HG03571 (cell line): ENCODE data around the gene FSTL4.
A peak's percentile ranks its signal among the peaks of the same experiment; 100 is the strongest.

ENCODE experiments used
- ATAC-seq: cut with Tn5 transposase; IDR thresholded peaks from one replicate; pipeline ENCODE4 v1.9.1; 2021; ENCODE audit not compliant: unreplicated experiment

FSTL4 gene

DNA sequence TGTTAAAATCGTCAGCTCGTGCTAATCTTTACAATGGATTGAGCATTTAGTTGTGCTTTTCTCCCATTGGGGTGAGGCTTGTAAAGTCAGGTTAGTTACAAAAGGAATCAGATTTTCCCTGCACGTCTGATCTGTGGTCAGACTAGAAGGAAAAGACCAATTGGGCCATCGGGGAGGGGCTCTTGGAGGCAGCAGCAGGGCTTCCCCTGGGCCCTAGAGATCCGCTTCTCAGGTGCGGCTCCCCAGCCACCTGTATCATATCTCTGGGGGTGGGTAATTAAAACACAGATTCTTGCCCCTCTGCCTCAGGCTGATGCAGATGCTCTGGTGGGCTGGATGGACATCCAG is 360.2 kb downstream of the FSTL4 start:
- ATAC-seq, result no peak

DNA sequence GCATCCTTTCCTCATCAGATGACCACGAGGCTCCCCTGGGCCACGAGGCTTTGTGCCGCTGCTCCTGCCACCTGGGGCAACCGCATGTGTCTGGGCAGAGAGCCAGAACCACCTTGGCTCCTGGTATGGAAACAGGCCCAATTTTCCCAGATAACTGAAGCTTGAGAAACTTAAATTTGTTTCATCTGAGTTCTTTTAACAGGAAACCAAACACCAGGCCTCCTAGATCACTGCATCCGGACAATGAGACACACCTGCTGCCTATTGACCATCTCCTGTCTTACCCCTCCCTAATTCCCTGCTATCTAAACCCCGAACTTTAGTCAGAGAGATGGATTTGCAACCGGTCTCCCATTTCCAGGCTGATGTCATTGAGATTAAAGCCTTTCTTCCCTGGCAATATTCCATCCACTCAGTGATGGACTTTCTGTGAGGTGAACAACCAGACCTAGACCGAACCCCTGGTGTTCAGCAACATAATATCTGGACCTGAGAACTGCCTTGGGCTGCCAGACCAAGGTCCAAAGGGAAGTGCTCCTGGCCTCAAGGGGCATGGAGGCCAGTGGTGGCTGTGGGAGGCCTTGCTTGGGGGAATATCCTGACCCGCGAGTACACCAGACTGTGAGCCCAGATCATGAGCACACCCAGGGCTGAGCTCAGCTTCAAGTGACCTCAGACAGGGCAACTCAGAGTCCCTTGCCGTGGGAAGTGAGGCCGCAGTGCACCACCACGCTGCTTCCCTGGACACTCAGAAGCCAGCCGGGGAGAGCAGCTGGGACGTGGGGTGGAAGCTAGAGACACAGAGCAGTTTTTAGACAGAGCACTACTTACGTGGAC is 360.8 kb downstream of the FSTL4 start:
- no peak for ATAC-seq

DNA sequence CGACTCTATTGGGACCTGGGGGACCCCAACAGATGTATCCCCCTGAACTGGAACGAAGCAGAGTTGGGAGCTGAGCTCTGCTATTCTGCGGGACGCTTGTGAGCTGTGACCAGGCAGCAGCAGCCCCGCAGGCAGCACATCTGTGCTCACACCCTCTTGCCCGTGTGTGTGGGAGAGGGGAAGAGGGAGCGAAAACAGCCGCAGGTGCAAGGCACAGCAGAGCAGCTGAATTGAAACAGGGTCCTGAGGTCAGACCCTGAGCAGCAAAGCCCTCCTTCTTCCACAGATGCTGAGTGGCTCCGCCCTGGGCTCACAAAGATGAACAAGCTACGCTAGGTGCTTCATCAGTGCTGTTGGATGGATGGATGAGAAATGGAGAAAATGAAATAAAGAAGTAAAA is 361.8 kb downstream of the FSTL4 start:
- no peak for ATAC-seq

DNA sequence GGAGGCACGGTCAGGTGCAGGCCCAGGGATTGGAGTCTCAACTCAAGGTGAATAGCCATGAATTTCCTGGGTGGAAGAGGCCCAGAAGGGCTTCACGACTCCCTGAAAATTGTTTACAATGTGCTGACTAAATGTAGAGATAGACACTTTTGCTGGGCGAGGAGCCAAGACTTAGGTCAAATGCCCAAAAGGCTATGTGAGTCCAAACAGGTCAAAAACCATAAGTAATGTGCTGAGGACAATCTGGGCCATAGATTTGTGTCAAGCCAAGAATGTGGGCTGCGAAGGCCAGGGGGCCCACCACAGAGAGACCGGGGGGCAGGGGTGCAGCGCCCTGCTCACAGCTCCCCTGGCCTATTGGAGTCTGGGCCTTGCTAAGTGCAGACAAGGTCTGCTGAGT is 362.7 kb downstream of the FSTL4 start:
- no peak for ATAC-seq

DNA sequence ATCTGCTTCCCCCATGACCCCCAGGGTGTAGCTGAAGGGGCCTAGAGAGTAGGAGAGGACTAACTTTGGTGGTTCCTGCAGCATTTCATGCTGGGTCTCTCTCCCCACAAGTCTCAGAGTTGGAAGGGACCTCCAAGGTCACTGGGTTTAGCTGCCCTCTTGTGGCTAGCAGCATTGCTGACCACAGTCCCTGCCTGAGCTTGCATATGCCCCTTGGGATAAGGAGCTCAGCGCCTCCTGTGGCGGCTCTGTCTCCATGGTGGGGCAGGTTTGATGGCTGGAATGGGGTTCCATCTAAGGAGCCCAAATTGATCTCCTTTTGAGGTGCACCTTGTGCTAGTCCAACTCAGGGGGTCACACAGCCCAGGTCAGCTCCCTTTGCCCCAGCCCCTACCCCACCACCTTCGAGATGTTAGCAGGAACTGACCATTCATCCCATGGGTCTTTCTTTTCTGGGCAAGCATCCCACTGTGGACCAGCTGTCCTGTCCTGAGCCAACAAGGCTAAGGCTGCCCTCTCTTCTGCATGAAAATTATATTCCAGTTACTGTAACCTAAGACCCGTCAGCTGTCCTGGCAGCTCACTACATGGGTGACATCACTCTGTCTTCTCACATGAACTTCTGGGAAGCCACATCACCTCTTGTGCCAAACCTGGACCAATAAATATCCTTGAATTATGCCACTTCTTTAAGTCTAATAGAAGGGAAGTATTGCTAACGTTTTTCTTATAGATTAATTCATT is 364.3 kb downstream of the FSTL4 start:
- no peak for ATAC-seq

DNA sequence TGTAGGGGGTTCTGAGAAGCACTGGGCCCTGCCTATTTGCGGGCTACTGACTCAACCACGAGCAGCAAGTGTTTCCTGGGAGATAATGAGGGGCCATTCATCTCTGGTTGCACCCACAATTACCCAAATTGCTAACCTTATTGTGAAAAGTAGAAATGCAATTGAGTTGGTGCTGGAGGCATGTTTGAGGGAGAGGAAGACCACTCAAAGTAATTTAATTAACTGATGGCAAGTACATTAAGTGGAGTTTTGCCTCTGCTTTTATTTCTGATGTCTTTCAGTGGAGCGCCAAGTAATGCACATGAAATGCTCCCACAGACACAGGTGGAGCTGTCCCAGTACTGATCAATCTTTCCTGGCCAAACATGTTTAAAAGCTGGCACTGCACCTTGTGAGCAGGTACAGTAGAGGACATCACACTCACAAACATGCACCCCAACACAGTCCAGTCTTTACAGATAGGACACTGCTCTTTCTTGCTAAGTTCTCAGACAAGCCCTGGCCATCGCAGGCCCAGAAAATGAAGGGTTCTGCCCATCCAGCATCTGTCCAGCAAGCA is 365.1 kb downstream of the FSTL4 start:
- no peak for ATAC-seq

DNA sequence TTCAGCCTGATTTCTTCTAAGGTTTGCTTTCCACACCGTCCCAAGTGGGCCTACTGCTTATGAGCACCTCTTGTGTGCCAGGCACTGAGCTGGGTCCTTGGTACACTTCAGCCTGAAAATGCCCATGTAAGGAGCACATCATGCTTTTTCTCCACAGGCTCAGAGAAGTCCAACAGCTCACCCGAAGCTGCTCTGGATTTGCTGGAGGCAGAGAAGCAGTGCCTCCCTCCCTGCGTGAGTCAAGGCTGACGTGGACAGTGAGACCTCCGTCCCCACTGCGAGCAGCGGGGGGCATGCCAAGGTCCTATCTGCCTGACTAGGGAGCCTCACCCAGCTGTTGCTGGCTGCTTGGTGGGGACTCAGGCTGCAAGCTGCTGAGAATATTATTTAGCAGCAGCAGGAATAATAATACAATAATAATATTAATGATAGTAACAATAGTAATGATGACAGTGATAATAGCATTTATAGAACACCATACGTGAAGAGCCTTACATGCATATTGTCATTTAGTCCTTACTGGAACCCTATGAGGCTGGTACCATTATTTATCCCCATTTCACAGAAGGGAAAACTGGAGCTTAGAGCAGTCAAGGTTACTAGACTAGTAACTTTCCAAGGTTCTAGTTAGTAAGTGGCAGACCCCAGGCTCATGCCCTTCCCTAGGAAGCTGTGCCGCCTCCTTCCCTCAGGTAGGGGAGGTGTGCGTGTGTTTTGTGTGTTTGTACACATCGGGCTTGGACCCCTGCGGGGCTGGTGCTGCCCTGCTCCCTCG is 365.8 kb downstream of the FSTL4 start:
- ATAC-seq, result no peak

DNA sequence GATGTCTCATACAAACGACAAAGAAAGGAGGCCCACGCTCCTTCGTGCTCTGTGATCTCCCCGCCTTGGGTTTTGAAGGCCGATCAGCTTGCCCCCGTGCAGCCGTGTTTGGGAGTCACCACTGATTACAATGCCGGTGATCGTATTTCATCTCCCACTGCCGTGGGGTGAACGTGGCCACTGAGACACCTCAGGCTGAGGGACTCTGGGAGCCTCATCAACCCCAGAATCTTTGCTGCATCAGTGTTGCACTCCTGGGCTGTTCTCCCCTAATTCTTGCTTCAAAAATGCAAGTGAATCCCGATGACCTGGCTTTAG is 366.3 kb downstream of the FSTL4 start:
- no peak for ATAC-seq

DNA sequence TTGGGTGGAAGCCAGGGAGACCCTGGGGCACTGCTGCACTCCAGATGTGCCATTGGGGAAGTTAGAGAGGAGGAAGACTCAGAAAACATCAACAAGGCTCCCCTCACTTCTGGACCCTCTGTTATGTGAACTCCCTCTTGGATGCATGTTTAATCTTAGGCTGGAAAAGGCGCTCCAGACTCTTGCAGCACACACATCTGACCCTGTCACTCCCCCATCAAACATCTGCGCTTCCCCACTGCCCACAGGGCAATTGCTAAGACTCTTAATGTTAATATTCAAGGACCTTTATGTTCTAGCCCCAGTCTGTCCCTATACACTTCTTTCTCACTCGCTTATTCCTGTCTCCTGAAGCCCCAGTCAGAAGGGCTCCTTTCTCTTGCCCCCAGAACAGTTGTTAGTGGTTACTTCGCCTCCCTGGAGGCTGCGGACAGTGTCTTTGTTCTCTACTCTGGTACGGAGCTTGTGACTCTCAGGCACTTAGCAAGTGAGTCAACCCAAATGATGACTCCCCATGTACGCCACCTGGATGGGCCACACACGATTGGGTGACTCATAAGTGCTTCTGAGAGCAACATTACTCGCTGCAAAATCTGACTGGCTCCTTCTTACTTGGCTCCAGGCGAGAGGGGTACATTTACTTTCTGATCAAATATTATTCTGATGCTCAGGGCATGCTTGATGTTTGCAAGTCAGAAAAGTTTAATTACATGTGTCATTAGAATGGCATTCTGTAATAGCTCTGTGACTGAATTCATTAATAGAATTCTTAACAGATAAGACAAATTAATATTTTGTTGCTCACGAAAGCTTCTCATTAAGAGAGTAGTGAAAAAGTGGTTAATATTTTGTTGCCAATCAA is 366.9 kb downstream of the FSTL4 start:
- ATAC-seq, result no peak

DNA sequence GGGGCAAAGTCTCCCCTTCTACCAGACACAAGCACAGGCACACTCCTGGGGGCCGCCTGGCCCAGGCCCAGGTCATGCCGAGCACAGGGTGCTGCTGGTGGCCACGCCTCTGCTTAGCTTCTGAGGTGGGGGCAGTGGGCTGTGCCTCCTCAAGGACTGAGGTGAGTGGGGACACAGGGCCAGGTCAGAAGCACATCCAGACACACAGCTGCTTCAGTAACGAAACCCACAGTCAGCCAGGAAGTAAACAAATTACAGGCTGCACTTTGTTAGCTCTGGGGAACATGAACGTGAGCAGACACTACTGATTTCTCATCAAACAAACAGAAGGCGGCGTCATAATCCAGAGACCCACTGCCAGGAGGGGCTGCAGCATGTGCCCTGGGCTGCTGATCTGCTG is 368.1 kb downstream of the FSTL4 start:
- ATAC-seq, result no peak

DNA sequence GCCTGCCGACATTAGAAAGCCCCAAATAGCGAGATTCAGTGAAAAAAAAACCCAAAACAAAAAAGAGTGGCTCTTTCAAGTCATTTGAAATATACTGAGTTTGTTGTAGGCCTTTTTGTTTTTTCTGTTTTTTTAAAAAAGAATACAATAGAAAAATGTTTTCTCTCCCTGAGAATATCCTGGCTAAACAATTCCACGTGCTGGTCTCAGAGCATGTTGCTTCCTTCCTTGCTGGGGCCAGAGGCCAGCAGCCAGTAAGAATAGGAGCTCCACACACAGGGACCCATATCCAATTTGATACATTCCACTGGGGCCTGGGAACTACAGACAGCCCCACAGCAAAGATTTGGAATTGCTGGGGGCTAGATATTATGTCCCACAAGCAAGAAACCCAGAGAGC is 369.1 kb downstream of the FSTL4 start:
- no peak for ATAC-seq

DNA sequence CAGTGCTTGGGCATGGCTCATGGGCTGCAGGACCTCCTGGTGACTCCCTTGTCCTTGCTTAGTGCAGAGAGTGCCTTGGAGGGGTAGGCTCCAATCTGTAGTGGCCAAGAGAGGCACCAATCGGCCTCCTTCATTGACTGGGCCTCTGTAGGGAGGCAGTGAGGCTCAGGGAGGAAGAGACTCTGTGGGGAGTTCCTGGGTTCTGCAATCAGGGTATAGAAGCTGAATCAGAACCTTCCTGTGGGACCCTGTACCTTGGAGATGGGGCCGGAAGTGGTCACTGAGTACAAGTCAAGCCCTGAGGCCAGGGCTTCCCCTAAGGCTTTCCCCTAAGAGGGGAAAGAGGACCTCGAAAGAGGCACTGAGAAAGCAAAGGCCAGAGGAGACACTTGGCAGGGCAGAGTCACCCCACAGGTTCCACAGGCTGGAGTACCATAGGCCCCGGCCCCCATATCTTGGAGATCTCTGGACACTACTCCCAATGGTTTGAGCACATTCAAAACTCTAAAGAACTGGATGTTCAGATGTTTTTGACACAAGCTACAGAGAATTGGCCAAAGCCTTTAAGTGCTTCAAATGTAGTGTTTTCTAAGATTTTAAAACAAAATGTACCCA is 370.0 kb downstream of the FSTL4 start:
- peak; percentile 50 for ATAC-seq

DNA sequence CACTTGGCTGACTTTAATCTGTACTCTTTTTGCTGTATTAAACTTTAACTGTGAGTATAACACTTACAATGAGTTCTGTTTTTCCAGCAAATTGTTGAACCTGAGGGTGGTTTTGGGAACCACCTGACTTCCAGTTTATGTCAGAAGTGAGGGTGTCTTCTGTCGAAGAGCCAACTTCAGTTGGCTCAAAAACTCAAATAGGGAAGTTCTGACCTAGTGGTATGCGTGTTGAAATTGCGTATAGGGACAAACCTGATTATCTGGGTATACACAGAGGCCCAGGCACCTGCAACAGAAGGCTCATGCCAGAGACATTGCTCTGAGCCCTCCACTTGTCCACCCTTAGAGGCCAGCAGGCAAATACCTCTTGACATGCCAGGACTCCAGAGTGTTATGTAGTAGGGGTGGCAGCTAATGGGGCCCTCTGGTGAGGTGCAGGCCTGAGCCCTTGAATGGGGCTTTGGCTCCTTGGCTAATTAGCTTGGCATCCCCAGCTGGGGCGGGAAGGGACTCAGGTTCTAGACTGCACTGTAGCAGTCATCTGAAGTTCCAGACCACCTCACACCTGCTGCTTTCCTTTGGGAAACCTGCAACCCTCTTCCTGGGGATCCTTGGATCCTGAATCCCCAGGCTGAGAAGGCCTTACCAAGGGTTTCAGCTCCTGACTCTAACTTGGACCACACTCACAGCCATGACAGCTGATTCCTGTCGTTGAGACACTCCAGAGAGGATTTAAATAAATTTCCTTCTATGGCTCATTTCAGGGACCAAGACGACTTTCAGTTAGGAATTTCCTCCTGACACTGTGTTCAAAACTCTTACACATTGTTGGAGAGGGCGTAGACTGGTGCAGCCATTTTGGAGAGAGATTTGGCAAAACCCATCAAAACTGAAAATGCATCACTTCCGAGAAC is 370.9 kb downstream of the FSTL4 start:
- ATAC-seq, result no peak

DNA sequence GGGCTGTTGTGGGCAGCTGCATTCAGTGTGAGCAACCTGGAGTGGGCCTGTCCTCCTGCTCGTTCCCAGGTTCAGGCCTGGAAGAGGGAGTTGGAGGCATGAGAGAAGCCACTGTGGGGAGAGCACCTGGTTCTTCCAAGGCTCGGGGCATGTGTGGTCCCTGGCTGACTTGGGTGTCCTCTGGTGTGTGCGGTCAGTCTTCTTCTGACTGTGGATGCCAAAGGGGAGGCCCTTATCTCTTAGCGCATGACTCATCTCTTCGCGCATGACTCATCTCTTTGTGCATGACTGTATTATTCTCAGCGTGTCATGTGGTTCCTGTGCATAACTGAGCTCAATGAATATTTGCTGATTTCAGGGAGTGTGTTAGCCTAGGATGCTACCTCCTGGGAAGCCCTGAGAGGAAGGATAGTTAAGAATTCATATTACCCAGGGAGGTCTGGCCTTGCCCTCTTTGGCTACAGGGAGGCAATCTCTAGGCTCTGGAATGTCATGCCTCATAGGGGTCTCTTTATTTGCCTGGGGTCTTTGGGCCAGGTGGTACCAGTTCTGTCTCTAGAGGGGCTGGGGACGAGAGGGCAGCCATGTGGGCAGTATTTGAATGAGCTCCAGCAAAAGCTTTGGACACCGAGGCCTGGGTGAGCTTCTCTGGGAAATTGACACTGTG is 371.8 kb downstream of the FSTL4 start:
- ATAC-seq, result peak; percentile 49

DNA sequence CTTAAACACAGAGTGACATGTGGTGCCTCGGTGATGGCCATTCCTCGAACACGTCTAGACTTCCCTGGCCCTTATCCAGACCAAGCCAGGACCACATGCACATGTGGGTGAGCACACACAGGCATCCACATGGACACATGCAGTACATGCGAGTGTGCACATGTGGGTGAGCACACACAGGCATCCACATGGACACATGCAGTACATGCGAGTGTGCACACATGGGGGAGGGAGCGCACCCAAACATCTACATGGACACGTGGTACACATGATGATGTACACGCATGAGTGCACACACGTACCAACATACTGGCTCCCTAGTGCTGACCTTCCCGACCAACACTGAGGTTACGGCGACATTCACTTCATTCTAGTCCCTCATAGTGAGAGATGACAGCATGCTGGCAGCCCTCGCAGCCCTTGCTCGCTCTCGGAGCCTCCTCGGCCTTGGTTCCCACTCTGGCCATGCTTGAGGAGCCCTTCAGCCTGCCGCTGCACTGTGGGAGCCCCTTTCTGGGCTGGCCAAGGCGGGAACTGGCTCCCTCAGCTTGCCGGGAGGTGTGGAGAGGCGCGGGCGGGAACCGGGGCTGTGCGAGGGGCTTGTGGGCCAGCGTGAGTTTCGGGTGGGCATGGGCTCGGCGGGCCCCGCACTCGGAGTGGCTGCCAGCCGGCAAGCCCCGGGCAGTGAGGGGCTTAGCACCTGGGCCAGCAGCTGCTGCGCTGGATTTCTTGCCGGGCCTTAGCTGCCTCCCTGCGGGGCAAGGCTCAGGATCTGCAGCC is 373.7 kb downstream of the FSTL4 start:
- no peak for ATAC-seq

DNA sequence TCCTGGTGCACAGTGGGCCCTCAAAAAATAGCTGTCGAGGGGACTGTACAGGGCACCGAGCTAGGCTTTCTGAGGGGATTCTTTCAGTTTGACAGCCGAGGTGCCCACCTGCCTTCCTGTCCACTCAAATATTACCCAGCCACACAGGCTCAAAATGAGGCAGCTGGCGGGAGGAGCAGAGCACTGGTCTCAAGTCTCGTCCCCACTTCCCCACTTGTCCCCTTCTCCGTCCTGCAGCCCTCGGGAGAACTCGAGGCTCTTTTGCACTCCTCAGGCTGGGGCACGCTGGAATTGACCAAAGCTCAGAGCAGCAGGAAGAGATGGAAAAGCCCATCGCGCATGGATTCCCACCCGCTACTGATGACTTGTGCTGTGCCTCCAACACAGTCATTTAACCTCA is 375.4 kb downstream of the FSTL4 start:
- ATAC-seq, result no peak

DNA sequence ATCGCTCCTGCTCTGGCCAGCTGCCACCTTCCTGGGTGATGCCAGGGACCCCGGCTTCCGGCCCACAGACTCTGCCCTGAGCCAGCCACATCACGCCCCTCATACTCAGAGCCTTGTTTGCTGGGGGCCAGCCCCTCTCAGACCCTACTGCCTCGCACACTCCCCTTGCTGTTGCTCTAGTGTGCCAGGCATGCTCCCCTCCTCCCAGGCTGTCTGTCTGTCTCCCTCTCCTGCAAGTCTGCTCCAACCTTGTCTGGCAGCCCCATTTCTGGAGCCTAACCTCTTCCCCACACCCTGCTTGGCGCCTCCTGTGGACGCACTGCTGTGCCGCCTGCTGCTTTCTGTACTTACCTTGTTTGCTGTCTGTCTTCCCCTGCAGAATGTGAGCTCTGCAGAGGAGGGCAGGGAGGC is 375.8 kb downstream of the FSTL4 start:
- ATAC-seq, result no peak
